Panc1 (cell line): ENCODE results near the gene IFIT3. TPM values are rescaled to one million over a fixed set of nuclear protein-coding genes. Genes with fewer than 3 reads are reported as not detected.
"Not testable (repeated sequence)": the region's sequence is repeated elsewhere in the genome, so short reads cannot be mapped to it uniquely, and the experiment has no call there.

Experiments used
- ATAC-seq: fragments of 200-7000 bp; cut with Tn5 transposase; 2 replicates; pipeline ENCODE4 v1.9.1; 2020; ENCODE audit warnings: mild to moderate bottlenecking, moderate library complexity
- BruUV-seq: library from RNA; stranded (reverse); fragments of 400-500 nt; replicated peaks from 2 replicates; lab custom pipeline; 2021; lab: Mats Ljungman, UMichigan
- CTCF ChIA-PET: fragments of 300-600 bp; sonication (Branson Sonifier 250); formaldehyde crosslinking; loops from one replicate; lab custom pipeline; 2022; ENCODE audit warnings: antibody characterized with exemption; lab: Charles Lee
- POLR2A ChIA-PET: fragments of 300-600 bp; sonication (Branson Sonifier 250); formaldehyde crosslinking; loops from one replicate; lab custom pipeline; 2022; ENCODE audit warnings: antibody characterized with exemption; lab: Charles Lee
- DNase-seq: peaks from one replicate; pipeline ENCODE4 v3.0.0-alpha.2; 2010; ENCODE audit warnings: low read depth, low spot score
- H3K27ac ChIP-seq: 2 replicates; pipeline ENCODE4 v1.5.1; 2011; ENCODE audit warnings: mild to moderate bottlenecking, low read length, inconsistent platforms
- H3K27me3 ChIP-seq: fragments of 200-500 bp; sonication (Bioruptor generic); 2 replicates; pipeline ENCODE4 v1.6.0; 2014; ENCODE audit warnings: low read length, inconsistent platforms; ENCODE audit not compliant: control insufficient read depth, insufficient read depth
- H3K36me3 ChIP-seq: fragments of 200-500 bp; sonication (Bioruptor generic); 2 replicates; pipeline ENCODE4 v1.5.1; 2014; ENCODE audit warnings: inconsistent platforms, mild to moderate bottlenecking, low read length, moderate library complexity; ENCODE audit not compliant: control insufficient read depth, insufficient read depth
- H3K4me1 ChIP-seq: 2 replicates; pipeline ENCODE4 v1.5.1; 2011; ENCODE audit warnings: inconsistent platforms, mild to moderate bottlenecking, low read length, moderate library complexity; ENCODE audit not compliant: control insufficient read depth, insufficient read depth
- H3K4me3 ChIP-seq, 2 experiments: 2 replicates each; pipeline ENCODE4 v1.5.1; 2011 to 2012; ENCODE audit warnings: low read depth in 2 of 2, low read length in 2 of 2, mild to moderate bottlenecking in 2 of 2, inconsistent platforms in 1 of 2, moderate library complexity in 1 of 2
- H3K9me3 ChIP-seq: fragments of 200-500 bp; sonication (Bioruptor generic); 2 replicates; pipeline ENCODE4 v1.5.1; 2014; ENCODE audit warnings: low read depth, mild to moderate bottlenecking, inconsistent platforms, low read length, moderate library complexity; ENCODE audit not compliant: control insufficient read depth, insufficient read depth
- CTCF ChIP-seq: fragments of 450-650 bp; IDR thresholded peaks from 2 replicates; pipeline ENCODE4 v1.5.1; 2017; ENCODE audit warnings: mild to moderate bottlenecking
- POLR2AphosphoS5 ChIP-seq: IDR thresholded peaks from 2 replicates; pipeline ENCODE4 v1.6.1; 2012; ENCODE audit warnings: mild to moderate bottlenecking, low read depth, low read length, moderate library complexity
- REST ChIP-seq, 2 experiments: IDR thresholded peaks; 2 replicates each; pipeline ENCODE4 v1.6.1; 2011 to 2012; ENCODE audit warnings: low read depth in 2 of 2, control low read depth in 1 of 2, low read length in 1 of 2, mild to moderate bottlenecking in 1 of 2, moderate library complexity in 1 of 2; ENCODE audit not compliant: insufficient read depth in 1 of 2
- SIN3A ChIP-seq: IDR thresholded peaks from 2 replicates; pipeline ENCODE4 v1.6.1; 2012; ENCODE audit warnings: low read depth, mild to moderate bottlenecking, low read length, moderate library complexity, borderline replicate concordance; ENCODE audit not compliant: insufficient read depth
- TCF7L2 ChIP-seq: IDR thresholded peaks from 2 replicates; pipeline ENCODE4 v1.6.1; 2011; ENCODE audit warnings: mild to moderate bottlenecking, low read depth, low read length, inconsistent platforms
- in situ Hi-C: cut with HindIII; loops from 2 replicates; pipeline ENCODE4 v1.10.0; 2016; ENCODE audit warnings: low sequenced_read_pairs, low pct_unique_long_range_greater_than_20kb
- intact Hi-C: fragments of 100-400 bp; cut with micrococcal nuclease; formaldehyde crosslinking; loops from one replicate; pipeline ENCODE4 v1.10.0; 2022; ENCODE audit not compliant: unreplicated experiment
- total RNA-seq: library from RNA; stranded (reverse); gene quantifications from one replicate; pipeline ENCODE4 v1.2.1, GENCODE V29; 2021; ENCODE audit not compliant: unreplicated experiment

Gene IFIT3
- total RNA-seq, 1 experiment from 2014 or later, result 29.8 TPM

- BruUV-seq, result no TSS peak
- Histone ChIP-seq H3K9me3 (no peaks in the 10 kb centered on the region), H3K4me3 (peak overlapping the region; percentile 9 to 31), H3K27ac (peak overlapping the region; percentile 98), H3K36me3 (no peaks in the 10 kb centered on the region), H3K27me3 (no peaks in the 10 kb centered on the region), H3K4me1 (peaks cover 43% of the 10 kb centered on the region)
- intact Hi-C loops, result no loop called here
- TF ChIP-seq TCF7L2 (no peak), POLR2AphosphoS5 (0 out of 2 replicates have a peak, but pooled peaks have one; percentile 48), REST (IDR thresholded peaks at IDR 0.05; ENCODE audit: insufficient read depth in 1 of 2, low read depth in 2 of 2, low read length in 1 of 2) (no peak)
- in situ Hi-C loops, result no loop called here
- POLR2A ChIA-PET, result no interaction called here
- CTCF ChIA-PET, result interaction anchor here (0.5 kb wide), 1 partner anchor 249 kb away, joined by 3 read pairs; no protein-coding TSS in a partner anchor
- DNase-seq (no peak), ATAC-seq (peak; percentile 90)
Measured at GRCh38 chr10:89283936-89284475, 43.8 kb upstream of the IFIT3 start.

GRCh38 chr10:89284711-89285110, 43.1 kb upstream of the IFIT3 start:
- H3K9me3 ChIP-seq, H3K27me3 ChIP-seq, intact Hi-C loops, BruUV-seq, in situ Hi-C loops, POLR2A ChIA-PET, CTCF ChIA-PET, DNase-seq, H3K36me3 ChIP-seq: not testable (repeated sequence)
- H3K4me1 ChIP-seq, result peaks cover 37% of the 10 kb centered on the region
- ATAC-seq, result peak; percentile 3; the same call in 1 of the 2 replicates
- H3K4me3 ChIP-seq, result peak overlapping the region in 1 of 2 experiments; percentile 17; a peak in 2 of 4 replicates
- peak overlapping the region; percentile 98 for H3K27ac ChIP-seq

- intact Hi-C loops, in situ Hi-C loops, ATAC-seq, H3K9me3 ChIP-seq, CTCF ChIA-PET, H3K36me3 ChIP-seq, H3K27me3 ChIP-seq, DNase-seq, POLR2A ChIA-PET: not testable (repeated sequence)
- Histone ChIP-seq H3K4me1 (peaks cover 35% of the 10 kb centered on the region), H3K27ac (peak overlapping the region; percentile 98), H3K4me3 (peak overlapping the region; percentile 7 to 23; a peak in 2 of 4 replicates)
- TSS peak; percentile 75 for BruUV-seq
Measured at GRCh38 chr10:89285303-89285702, 42.5 kb upstream of the IFIT3 start.

- TF ChIP-seq POLR2AphosphoS5 (no peak), SIN3A (no peak), CTCF (no peak), REST (IDR thresholded peaks at IDR 0.05; ENCODE audit: insufficient read depth in 1 of 2, low read depth in 2 of 2, low read length in 1 of 2) (no peak), TCF7L2 (no peak)
- Histone ChIP-seq H3K9me3 (peaks cover 8% of the 10 kb centered on the region; the same call in 1 of the 2 replicates), H3K4me1 (no peaks in the 10 kb centered on the region; the same call in 1 of the 2 replicates), H3K27ac (peak overlapping the region; percentile 12; the same call in 1 of the 2 replicates), H3K4me3 (no peak overlapping the region), H3K27me3 (no peaks in the 10 kb centered on the region), H3K36me3 (no peaks in the 10 kb centered on the region)
- no peak for ATAC-seq
- no TSS peak for BruUV-seq
- ChIA-PET POLR2A (interaction anchor here (0.7 kb wide), 1 partner anchor 277 kb away, joined by 19 read pairs; no protein-coding TSS in a partner anchor), CTCF (no interaction called here)
- intact Hi-C loops, result no loop called here
- no peak for DNase-seq
- in situ Hi-C loops, result no loop called here
Measured at GRCh38 chr10:89294721-89295239, 33.0 kb upstream of the IFIT3 start.
